Bronchial epithelial cell (primary cell): Measurements from ENCODE around the gene MMP23B. TPM values are rescaled to one million over a fixed set of nuclear protein-coding genes. Genes with fewer than 3 reads are reported as not detected.

Experiments
- DNase-seq: peaks from one replicate; pipeline ENCODE4 v3.0.0-alpha.2; 2010; ENCODE audit warnings: low read depth
- FAIRE-seq: peaks from 2 replicates; lab custom pipeline; 2011; peaks lifted over from hg19 to GRCh38; lab: Jason Lieb, UNC
- H3K27me3 ChIP-seq: 2 replicates; pipeline ENCODE4 v1.5.1; 2011; ENCODE audit warnings: low read length; ENCODE audit not compliant: control insufficient read depth, insufficient read depth
- H3K36me3 ChIP-seq: 2 replicates; pipeline ENCODE4 v1.5.1; 2011; ENCODE audit warnings: low read length; ENCODE audit not compliant: control insufficient read depth, insufficient read depth
- H3K4me3 ChIP-seq: 2 replicates; pipeline ENCODE4 v1.5.1; 2011; ENCODE audit warnings: mild to moderate bottlenecking, low read depth, low read length, control low read depth
- total RNA-seq: library from RNA; depleted of rRNA; stranded (reverse); fragments of >200 nt; gene quantifications from 2 replicates; pipeline ENCODE4 v1.2.1, GENCODE V29; 2014
- TF ChIP-seq, protein P1 (sequence below): IDR thresholded peaks from 2 replicates; pipeline ENCODE4 v1.5.1; 2011; ENCODE audit warnings: mild to moderate bottlenecking, moderate library complexity, low read length, control low read depth, inconsistent platforms; ENCODE audit not compliant: insufficient read depth, severe bottlenecking

MMP23B gene
- total RNA-seq, 1 donor from 2014 or later = 0.26 TPM

DNA sequence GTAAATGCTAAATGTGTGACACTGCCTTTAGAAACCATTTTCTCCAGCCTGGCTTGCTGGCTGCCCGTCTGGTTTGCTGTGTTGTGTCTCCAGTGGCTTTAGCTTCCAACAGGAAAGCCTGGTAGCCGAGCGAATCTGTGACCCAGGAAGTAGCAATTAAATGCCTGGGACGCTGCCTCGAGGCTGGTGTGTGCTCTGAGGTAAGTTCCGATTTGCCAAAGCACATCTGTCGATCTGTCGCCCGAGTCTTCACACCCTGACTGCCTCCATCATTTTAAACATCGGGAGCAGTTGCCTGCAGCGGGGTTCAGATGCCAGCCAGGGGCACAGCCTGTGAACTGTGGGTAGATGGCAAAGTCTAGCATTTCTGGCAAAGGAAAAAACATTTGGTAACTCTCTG is 14.5 kb upstream of the MMP23B start:
- TF ChIP-seq, protein P1, sequence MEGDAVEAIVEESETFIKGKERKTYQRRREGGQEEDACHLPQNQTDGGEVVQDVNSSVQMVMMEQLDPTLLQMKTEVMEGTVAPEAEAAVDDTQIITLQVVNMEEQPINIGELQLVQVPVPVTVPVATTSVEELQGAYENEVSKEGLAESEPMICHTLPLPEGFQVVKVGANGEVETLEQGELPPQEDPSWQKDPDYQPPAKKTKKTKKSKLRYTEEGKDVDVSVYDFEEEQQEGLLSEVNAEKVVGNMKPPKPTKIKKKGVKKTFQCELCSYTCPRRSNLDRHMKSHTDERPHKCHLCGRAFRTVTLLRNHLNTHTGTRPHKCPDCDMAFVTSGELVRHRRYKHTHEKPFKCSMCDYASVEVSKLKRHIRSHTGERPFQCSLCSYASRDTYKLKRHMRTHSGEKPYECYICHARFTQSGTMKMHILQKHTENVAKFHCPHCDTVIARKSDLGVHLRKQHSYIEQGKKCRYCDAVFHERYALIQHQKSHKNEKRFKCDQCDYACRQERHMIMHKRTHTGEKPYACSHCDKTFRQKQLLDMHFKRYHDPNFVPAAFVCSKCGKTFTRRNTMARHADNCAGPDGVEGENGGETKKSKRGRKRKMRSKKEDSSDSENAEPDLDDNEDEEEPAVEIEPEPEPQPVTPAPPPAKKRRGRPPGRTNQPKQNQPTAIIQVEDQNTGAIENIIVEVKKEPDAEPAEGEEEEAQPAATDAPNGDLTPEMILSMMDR = no peak
- Histone ChIP-seq H3K36me3 (peaks cover 3% of the 10 kb centered on the region), H3K27me3 (no peaks in the 10 kb centered on the region), H3K4me3 (no peak overlapping the region)
- DNase-seq (no peak), FAIRE-seq (no peak)

DNA sequence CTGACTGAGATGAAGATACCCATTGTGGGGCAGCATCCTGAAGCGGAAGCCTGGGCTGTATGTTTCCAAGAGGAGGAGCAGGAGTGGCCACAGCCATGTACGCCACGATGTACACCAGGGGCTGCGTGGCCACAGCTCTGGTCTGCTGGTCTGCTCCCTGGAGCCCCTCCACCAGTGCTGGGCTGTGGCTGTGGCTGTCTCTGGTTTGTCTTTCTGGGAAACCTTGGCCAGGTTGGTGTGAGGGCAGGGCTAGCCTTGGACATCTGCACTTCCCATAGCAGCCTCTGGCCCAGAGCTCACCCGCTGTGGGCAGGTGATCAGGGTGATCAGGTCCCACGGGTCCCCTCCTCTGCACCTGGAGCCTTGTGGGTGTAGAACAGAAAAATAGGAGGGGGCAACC is 14.0 kb upstream of the MMP23B start:
- H3K36me3 ChIP-seq = peaks cover 3% of the 10 kb centered on the region

GRCh38 chr1:1618396-1619068 is 13.4 kb upstream of the MMP23B start:
- H3K4me3 ChIP-seq = no peak overlapping the region
- peaks cover 3% of the 10 kb centered on the region for H3K36me3 ChIP-seq
- no peak for DNase-seq
- H3K27me3 ChIP-seq = no peaks in the 10 kb centered on the region
- FAIRE-seq = no peak
- TF ChIP-seq, protein P1 = no peak

More for the DNA sequence above, 14.0 kb upstream of the MMP23B start:
- TF ChIP-seq, protein P1 = no peak
- DNase-seq (no peak), FAIRE-seq (no peak)
- Histone ChIP-seq H3K4me3 (no peak overlapping the region), H3K27me3 (no peaks in the 10 kb centered on the region)

- TF ChIP-seq, protein P1 = peak; percentile 34
- DNase-seq = no peak
- no peak for FAIRE-seq
- H3K4me3 ChIP-seq = no peak overlapping the region
- peaks cover 3% of the 10 kb centered on the region for H3K36me3 ChIP-seq
- H3K27me3 ChIP-seq = no peaks in the 10 kb centered on the region
These were observed 12.0 kb upstream of the MMP23B start for GRCh38 chr1:1619917-1620361.

DNA sequence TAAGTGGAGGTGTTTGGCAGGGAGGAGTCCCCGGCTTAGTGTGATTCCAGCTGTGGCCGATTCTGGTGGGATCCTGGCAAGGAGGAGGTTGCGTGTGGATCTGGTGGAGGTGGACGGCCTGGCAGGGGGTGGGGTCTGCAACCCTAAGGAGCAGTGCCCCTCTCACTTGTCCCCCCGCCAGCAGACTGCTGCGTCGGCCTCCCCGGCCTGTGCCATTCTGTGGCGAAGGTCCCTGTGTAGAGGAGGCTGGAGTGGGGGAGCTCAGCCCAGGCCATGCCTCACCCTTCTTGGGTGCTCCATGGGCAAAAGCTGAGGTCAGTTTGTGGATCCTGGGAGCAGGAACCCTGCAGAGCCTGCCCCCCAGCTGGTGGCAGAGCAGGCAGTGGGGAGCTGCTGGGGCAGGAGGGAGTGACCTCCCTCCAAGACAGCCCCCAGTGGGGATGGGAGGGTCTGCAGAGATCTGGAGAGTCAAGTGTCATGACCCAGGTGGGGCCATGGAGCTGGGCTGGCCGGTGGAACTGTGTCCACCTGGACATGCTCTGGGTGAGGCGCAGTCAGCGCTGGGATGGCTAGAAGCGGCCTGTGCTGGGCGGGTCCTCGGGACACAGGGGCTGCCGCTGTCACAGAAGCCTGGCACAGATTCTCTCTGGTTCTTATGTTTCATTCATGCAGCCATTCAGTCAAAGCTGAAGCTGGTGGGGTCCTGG is 11.4 kb upstream of the MMP23B start:
- FAIRE-seq (no peak), DNase-seq (no peak)
- H3K4me3 ChIP-seq = no peak overlapping the region
- TF ChIP-seq, protein P1 = no peak
- H3K36me3 ChIP-seq = peaks cover 3% of the 10 kb centered on the region
- no peaks in the 10 kb centered on the region for H3K27me3 ChIP-seq
